ENCODE measurements around the gene CDR2L.
A peak's percentile ranks its signal among the peaks of the same experiment; 100 is the strongest.
"Not testable (repeated sequence)": the region's sequence is repeated elsewhere in the genome, so short reads cannot be mapped to it uniquely, and the experiment has no call there.

The CDR2L gene

GRCh38 chr17:74982663-74983313 lies 4.6 kb upstream of the CDR2L start:
- DNase-seq: not testable (repeated sequence)

GRCh38 chr17:74986206-74986576 lies 1.2 kb upstream of the CDR2L start:
- no peak for DNase-seq

- DNase-seq: no peak
Observed at GRCh38 chr17:74987909-74988711, 678 bp downstream of the CDR2L start.

DNA sequence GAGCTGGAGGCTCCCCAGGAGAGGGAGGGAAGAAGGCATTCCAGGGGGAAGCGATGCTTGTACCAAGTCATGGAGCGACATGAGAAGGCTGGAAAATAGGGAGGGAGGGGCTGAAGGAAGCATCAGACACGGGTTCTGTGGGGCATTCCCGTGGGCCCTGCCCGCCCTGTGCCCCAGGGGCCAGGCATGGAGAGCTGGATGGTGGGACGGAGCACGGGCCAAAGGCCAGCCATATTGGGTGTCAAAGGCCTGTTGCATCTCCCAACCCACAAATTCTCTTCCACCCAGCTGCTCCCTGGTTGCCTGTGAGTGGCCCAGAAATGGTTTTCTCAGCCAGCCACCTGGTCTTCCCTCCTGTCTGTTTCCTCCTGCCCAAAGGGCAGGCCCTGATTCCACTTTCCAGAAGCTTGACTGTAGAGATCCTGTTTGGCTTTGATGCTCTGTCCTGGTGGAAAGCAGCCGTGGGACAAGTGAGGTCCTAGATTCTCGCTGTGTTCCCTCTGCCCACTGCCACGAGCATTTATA lies 3.2 kb downstream of the CDR2L start:
- DNase-seq: no peak

DNA sequence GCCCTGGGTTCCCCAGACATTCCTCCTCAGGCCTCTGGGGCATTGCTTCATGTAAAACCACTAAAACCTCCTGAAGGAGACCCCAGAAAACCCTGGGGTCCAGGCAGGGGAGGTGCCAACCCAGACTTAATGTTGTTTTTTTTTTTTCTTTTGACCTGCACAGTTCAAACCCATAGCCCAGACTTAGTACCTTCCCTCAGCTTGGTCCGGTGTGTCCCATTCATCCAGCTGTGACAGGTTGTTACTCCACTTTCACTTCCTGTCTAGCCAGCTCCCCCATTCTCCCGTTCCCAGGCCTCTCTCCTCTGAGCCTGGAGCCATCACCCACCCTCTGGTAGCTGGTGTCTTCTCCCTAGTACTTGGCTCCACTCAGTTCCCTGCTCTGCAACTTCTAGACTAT lies 4.8 kb downstream of the CDR2L start:
- DNase-seq: no peak

- DNase-seq: no peak
Observed at GRCh38 chr17:74994440-74994839, 7.0 kb downstream of the CDR2L start.

DNA sequence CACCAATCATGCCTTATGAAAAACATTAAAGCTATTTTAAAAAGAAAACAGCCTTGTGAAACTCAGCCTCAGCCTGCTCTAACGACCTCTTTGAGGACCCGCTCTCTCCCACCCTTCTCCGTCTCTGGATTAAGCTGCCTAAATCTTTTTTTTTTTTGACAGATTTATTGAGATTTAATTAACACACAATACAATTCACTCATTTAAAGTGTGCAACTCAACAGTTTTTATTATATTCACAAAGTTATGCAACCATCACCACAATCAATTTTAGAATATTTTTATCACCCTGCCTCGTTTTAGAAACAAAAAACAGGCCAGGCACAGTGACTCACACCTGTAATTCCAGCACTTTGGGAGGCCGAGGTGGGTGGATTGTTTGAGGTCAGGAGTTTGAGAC lies 8.4 kb downstream of the CDR2L start:
- no peak for DNase-seq

DNA sequence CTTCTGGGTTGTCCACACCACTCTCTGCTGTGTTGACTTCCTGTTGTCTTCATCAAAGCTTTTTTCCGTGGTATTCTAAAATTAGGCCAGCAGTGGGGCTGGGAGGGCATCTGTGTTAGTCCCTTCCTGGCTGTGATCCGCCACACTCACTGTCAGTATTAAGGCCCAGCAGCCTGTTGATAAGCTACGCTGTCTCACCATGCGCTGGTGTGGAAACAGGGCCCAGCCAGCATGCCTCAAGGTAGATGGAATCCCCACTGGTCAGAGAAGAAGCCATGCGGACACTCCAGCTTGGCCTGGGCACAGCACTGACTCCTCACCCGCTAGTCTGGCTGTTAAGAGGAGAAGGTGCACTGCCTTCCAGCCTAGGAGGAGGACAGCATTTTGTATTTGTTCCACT lies 11.4 kb downstream of the CDR2L start:
- DNase-seq: no peak

DNA sequence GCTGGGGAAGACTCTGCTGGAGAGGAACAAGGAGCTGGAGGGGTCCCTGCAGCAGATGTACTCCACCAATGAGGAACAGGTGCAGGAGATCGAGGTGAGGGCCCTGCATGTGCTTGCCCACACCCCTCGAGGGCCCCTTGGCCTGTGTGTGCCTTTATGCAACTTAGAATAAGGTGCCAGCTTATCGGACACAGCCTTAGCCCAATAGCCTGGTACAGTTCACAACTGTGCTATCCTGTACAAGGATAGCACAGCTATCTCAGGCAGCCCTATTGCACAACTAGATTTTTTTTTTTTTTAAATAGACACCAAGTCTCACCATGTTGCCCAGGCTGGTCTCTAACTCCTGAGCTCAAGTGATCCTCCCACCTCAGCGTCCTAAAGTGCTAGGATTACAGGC lies 12.1 kb downstream of the CDR2L start:
- no peak for DNase-seq

DNA sequence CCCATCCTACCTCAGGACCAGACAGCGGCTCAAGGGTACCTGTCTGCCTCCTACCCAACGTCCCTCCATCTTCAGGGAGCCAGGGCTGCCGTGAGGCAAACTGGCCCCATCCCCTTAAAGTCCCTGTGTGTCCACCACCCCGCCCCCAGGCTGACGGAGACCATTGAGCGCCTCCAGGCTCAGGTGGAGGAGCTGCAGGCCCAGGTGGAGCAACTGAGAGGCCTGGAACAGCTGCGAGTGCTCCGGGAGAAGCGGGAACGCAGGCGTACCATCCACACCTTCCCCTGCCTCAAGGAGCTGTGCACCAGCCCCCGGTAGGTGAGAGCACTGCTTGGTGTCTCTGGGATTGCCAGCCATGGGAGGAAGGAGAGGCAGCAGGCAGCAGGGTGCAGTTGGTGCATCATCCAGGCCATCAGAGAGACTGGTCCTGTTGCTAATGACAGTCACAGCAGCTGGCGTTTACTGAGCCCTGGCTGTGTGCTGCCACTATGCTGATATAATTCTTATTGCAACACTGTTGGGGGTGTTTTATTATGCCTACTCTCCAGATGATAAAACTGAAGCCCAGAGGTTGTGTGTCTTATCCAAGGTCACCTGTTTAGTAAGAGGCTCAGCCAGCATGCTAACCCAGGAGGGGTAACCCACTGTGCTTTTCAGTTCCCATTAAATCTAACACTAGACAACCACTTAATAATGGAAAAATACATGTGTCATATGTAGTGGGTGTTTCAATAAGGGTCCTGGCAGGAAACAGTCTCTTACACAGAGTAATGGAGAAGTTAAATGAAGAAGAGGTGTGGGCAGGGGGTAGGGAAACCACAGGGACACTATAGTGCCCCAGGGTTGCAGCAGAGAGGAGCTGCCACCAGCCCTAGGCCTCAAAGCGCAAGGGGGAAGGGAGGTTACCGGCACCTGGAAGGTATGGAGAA lies 14.7 kb downstream of the CDR2L start:
- DNase-seq: no peak

DNA sequence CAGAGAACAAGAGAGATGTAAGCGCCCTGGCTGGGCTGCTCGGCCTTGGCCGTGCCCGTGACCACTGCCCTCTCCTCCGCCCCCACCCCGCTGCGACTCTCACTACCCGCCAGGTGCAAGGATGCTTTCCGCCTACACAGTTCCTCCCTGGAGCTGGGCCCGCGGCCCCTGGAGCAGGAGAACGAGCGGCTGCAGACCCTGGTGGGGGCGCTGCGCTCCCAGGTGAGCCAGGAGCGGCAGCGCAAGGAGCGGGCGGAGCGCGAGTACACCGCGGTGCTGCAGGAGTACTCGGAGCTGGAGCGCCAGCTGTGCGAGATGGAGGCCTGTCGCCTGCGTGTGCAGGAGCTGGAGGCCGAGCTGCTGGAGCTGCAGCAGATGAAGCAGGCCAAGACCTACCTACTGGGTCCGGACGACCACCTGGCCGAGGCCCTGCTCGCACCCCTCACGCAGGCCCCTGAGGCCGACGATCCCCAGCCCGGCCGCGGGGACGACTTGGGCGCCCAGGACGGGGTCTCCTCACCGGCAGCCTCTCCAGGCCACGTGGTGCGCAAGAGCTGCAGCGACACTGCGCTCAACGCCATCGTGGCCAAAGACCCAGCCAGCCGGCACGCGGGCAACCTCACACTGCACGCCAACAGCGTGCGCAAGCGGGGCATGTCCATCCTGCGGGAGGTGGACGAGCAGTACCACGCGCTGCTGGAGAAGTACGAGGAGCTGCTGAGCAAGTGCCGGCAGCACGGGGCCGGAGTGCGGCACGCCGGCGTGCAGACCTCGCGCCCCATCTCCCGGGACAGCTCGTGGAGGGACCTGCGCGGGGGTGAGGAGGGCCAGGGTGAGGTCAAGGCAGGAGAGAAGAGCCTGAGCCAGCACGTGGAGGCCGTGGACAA lies 15.9 kb downstream of the CDR2L start:
- DNase-seq: no peak

DNA sequence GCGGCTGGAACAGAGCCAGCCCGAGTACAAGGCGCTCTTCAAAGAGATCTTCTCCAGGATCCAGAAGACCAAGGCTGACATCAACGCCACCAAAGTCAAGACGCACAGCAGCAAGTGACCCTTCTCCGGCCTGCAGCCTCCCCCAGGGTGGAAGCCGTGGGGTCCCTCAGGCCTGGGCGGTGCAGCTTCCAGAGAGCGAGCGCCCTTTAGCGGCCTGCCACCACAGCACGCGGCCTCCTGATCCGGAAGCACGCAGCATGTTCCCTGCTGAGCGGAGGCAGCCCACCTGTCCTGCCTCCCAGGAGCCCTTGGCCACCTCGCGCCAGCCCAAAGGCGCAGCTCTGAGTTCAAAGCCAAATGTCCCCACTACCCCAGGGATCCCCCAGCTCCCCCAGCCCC lies 16.5 kb downstream of the CDR2L start:
- DNase-seq: no peak

- DNase-seq: no peak
Observed at GRCh38 chr17:75004371-75004770, 16.9 kb downstream of the CDR2L start.

DNA sequence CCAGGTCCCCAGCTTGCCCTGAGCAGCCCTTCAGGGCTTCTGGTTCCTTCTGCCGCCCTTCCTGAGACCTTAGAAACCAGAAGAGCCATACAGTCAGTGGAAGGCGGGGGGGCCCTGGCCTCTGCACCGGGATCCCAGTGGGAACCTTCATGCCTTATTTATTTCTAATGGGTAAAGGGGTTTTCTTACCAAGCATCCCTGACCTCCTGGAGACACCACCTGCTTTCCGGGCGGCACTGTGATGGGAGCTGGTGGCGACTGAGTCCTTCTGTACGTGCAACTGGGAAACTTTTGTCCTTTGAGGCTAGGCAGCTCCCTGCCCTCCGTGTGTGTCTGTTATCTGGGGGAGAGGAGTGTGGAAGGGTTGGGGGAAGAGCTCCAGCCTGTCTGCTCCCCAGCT lies 17.9 kb downstream of the CDR2L start:
- no peak for DNase-seq

DNA sequence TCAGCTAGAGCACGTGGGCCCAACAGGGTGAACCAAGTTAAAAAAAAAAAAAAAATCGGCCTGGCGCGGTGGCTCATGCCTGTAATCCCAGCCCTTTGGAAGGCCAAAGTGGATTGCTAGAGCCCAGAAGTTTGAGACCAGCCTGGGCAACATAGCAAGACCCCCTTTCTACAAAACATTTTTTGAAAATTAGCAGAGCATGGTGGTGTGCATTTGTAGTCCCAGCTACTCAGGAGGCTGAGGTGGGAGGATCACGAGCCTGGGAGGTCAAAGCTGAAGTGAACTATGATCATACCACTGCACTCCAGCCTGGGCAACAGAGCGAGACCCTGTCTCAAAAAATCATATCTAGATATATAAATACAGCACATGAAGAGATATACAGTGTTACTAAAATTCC lies 18.7 kb downstream of the CDR2L start:
- not testable (repeated sequence) for DNase-seq

DNA sequence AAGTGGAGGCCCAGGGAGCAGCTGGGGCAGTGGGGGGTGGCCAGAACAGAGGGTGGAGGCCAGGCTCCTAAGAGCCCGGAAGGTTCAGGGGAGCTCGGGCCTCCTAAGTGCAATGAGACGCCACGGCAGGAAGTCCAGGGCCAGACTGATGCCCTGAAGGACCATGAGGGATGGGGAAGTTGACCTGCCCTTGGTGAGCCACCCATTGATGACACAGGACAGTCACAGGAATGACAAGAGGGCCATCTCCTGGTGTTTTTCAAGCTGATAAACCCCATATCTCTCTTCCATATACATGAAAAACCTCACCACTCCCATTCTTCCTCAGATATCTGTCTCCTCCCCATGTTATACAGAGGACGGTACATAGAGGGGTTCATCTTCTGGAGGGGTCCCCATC lies 19.2 kb downstream of the CDR2L start:
- no peak for DNase-seq

DNA sequence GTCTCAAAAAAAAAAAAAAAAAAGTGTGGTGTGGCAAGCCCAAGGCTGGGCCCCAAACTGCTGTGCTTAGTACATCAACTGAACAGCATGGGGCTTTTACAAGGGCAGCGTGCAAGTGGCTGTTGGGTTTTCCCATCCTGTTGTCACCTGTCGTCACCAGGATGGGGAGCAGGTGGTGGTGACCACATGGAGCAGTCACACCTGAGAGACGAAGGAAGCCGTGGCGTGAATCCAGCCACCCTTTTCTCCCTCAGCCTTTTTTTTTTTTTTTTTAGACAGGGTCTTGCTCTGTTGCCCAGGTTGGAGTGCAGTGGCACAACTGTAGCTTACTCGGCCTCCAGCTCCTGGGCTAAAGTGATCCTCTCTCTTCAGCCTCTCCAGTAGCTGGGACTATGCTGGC lies 20.9 kb downstream of the CDR2L start:
- no peak for DNase-seq

DNA sequence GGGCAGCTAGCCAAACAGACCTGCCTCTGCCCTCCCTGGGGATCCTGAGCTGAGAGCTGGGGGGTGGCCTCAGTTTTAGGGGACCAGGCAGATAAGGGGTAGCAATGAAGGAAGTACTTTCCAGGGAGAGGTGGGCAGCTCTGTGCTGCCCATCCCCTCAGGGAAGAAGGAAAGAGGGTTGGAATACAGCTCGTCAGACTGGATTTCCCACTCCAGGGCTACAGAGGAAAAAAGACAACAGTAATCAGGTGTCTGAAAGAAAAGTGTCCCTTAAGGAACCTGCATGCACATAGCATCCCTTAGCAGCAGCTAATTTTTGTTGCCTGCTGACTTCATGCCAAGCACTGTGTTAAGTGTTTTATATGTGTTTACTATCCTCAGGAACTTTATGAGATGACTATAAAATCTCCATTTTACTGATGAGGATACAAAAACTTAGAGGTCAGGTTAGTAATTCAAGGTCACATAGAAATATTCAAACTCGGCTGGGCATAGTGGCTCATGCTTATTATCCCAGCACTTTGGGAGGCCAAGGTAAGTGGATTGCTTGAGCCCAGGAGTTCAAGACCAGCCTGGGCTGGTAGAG lies 21.8 kb downstream of the CDR2L start:
- no peak for DNase-seq

DNA sequence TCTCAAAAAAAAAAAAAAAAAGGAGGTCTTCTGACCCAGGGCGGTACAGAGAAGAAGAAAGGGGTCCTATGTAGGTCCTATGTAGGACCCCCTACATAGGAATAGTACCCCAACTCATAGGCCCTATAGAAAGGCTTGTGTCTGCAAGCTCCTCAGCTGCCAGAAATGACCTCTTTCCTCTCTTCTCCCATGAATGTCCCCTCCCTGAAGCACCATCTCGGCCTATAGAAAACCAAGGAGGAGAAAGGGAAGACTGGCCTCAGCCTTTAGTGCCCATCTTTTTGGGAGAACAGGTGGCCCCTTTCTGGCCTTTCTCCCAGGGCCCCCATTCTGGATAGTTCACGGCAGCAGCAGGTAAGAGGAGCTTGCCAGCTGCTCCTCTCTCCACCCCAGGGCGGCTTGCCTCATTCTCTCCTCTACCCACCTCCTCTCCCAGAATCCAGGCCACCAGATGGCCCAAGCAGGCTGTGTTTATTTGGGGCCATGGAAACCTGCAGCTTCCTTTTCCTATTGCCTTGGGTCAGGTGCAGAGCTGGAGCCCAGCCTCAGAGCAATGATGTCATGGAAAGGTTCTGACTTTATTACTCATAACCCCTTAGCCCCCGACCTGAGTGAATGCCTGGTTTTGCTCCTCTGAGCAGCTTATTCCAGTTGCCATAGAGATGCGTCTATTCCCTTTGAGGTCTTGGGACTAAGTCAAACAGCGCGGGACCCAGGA lies 23.4 kb downstream of the CDR2L start:
- peak; percentile 66 for DNase-seq

DNA sequence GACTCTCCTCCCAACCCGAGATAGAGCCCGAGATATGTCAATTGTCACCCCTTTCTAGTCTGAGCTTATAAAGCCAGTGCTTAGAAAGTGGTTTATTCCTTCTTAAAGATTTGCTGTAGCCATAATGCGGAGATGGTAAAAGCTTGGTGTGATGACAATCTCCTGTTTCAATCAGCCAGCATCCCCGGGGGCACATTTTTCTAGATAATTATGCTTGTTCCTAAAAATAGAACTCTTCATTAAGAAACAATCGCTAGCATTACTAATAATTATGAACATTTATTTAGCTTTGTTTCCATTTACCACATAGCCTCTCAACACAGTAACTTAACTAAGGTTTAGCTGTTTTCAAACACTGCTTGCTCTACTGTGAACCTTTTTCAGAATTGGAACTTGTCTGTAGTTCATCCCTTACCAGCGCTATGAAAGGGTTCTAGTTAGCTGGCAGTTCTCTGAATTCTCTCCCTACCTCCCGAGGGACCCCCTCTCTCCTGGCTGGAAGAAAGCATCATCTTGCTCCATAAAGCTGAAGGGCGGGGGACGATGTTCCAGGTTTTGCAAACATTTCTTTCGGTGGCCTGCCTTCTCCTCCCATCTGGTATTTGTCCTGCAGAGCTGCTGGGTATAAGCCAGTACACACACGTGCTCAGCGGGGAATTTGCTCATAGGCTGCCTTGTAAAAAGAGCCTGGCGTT lies 24.1 kb downstream of the CDR2L start:
- peak; percentile 11 for DNase-seq

DNA sequence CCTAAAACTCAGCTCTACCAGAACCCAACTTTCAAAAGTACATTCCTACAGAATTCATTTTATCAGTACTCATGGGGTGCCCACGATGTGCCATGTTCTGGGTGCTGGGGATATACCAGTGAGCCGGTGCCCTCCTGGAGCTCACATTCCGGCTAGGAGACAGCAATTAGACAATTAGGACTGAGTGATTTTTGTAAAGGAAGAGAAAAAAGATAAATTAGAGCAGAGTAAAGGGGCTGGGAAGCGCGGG lies 24.6 kb downstream of the CDR2L start:
- DNase-seq: no peak
